ENCODE measurements around the gene CACNA1B. TPM values are rescaled to one million over a fixed set of nuclear protein-coding genes. Genes with fewer than 3 reads are reported as not detected.
A peak's percentile ranks its signal among the peaks of the same experiment; 100 is the strongest.

CACNA1B gene
- total and polyA plus RNA-seq, 9 donors, result 0.01 to 3.8 (median 0.16) TPM; not detected in 1

DNA sequence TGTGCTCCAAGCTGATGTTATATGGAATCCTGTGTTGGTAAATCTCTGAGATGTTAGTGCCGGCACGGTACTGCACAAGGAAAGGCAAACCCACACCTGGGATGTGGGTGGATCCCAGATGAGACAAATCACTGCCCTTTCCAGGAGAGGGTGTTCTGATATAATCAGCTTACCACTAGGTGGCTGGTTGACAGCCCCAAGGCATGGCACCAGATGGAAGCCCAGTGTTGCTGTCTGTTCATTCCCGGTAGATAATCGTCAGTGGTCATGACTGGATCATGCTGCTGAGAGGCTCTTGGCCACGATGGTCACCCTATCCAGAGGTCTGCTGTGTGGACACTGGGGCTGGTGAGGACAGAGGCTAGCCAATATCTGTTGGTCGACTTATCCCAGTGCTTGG is 184.0 kb downstream of the CACNA1B start:
- no peak overlapping the region for H3K4me3 ChIP-seq
- intact Hi-C loops (cut with DNase I), result no loop called here
- no peaks in the 10 kb centered on the region for H3K36me3 ChIP-seq
- no peaks in the 10 kb centered on the region for H3K4me1 ChIP-seq (ENCODE audit: insufficient read depth)
- no peaks in the 10 kb centered on the region for H3K27me3 ChIP-seq
- WGBS, 3 donors, result 87 to 93% (median 91%) methylated on average over 6 of the region's 6 CpGs
- no peak overlapping the region for H3K27ac ChIP-seq
- no peak for DNase-seq
- no peaks in the 10 kb centered on the region for H3K9me3 ChIP-seq
- TF ChIP-seq, protein P1, sequence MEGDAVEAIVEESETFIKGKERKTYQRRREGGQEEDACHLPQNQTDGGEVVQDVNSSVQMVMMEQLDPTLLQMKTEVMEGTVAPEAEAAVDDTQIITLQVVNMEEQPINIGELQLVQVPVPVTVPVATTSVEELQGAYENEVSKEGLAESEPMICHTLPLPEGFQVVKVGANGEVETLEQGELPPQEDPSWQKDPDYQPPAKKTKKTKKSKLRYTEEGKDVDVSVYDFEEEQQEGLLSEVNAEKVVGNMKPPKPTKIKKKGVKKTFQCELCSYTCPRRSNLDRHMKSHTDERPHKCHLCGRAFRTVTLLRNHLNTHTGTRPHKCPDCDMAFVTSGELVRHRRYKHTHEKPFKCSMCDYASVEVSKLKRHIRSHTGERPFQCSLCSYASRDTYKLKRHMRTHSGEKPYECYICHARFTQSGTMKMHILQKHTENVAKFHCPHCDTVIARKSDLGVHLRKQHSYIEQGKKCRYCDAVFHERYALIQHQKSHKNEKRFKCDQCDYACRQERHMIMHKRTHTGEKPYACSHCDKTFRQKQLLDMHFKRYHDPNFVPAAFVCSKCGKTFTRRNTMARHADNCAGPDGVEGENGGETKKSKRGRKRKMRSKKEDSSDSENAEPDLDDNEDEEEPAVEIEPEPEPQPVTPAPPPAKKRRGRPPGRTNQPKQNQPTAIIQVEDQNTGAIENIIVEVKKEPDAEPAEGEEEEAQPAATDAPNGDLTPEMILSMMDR (IDR thresholded peaks at IDR 0.05), result no peak
- no peak for TF ChIP-seq POLR2A (IDR thresholded peaks at IDR 0.05)
- TF ChIP-seq EP300 (IDR thresholded peaks at IDR 0.05), result no peak

DNA sequence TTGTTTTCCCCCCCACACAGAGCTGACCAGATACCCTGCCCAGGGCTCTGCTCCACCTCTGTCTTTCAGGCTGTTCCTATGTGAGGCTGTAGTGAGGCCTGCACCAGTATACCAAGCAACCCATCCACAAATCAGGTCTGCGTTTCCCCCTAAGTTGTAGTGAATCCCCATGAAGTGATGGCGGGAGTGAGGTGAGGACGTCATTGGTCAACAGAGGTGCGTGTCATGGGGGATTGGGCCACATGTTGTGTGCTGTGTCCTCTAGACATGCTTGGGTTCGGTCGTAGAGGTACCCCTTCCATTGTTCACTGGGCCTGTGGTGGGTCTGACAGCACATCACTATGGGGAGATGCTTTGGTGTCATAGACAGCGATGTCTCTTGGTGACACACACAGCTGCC is 184.6 kb downstream of the CACNA1B start:
- 94 to 96% (median 96%) methylated on average over 7 of the region's 7 CpGs for WGBS, 3 donors
- intact Hi-C loops (cut with DNase I), result no loop called here
- Histone ChIP-seq H3K27ac (no peak overlapping the region), H3K4me3 (no peak overlapping the region), H3K36me3 (no peaks in the 10 kb centered on the region), H3K9me3 (no peaks in the 10 kb centered on the region), H3K4me1 (ENCODE audit: insufficient read depth) (no peaks in the 10 kb centered on the region), H3K27me3 (no peaks in the 10 kb centered on the region)
- DNase-seq, result peak in 1 of 5 donors; percentile 1
- TF ChIP-seq, protein P1 (IDR thresholded peaks at IDR 0.05), result no peak
- no peak for TF ChIP-seq EP300 (IDR thresholded peaks at IDR 0.05)
- TF ChIP-seq POLR2A (IDR thresholded peaks at IDR 0.05), result no peak

DNA sequence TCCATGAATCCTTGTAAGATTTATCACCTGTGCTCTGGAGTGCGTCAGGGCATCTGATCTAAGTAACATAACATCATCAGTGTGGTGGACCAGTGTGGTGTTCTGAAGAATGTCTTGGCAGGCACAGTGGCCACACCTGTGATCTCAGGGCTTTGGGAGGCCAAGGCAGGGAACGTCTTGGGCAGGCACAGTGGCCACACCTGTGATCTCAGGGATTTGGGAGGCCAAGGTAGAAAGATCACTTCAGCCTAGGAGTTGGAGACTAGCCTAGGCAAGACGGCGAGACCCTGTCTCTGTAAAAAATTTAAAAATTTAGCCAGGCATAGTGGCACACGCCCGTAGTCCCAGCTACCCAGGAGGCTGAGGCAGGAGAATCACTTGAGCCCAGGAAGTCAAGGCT is 185.5 kb downstream of the CACNA1B start:
- H3K27ac ChIP-seq, result no peak overlapping the region
- H3K36me3 ChIP-seq, result no peaks in the 10 kb centered on the region
- H3K4me1 ChIP-seq (ENCODE audit: insufficient read depth), result no peaks in the 10 kb centered on the region
- TF ChIP-seq EP300 (IDR thresholded peaks at IDR 0.05) (no peak), POLR2A (IDR thresholded peaks at IDR 0.05) (no peak)
- TF ChIP-seq, protein P1 (IDR thresholded peaks at IDR 0.05), result no peak
- intact Hi-C loops (cut with DNase I), result no loop called here
- no peak overlapping the region for H3K4me3 ChIP-seq
- no peaks in the 10 kb centered on the region for H3K27me3 ChIP-seq
- peak in 1 of 5 donors; percentile 4 for DNase-seq
- H3K9me3 ChIP-seq, result no peaks in the 10 kb centered on the region
- WGBS, 3 donors, result 74 to 81% (median 77%) methylated on average over 6 of the region's 6 CpGs

DNA sequence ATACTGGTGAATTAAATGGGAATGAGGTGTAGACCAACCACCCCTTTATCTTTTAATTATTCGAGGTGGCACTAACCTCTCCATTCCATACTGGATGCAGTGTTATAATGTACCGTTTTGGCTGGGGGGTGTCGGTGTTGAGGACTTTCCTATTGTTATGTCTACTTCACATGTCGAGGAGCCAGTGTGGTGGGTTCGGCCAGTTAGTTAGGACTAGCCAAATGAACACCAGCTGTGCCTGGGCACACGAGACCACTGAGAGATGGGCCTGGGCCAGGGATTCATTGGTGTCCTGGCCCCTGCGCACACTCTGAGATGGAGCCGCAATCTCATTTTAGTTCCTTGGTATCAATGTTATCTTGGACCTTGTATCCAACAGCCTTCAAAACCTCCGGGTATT is 186.2 kb downstream of the CACNA1B start:
- DNase-seq, result peak in 1 of 5 donors; percentile 11
- no peaks in the 10 kb centered on the region for H3K27me3 ChIP-seq
- H3K4me1 ChIP-seq (ENCODE audit: insufficient read depth), result no peaks in the 10 kb centered on the region
- intact Hi-C loops (cut with DNase I), result no loop called here
- H3K36me3 ChIP-seq, result no peaks in the 10 kb centered on the region
- H3K9me3 ChIP-seq, result no peaks in the 10 kb centered on the region
- no peak overlapping the region for H3K4me3 ChIP-seq
- no peak for TF ChIP-seq EP300 (IDR thresholded peaks at IDR 0.05)
- TF ChIP-seq, protein P1 (IDR thresholded peaks at IDR 0.05), result no peak
- TF ChIP-seq POLR2A (IDR thresholded peaks at IDR 0.05), result no peak
- H3K27ac ChIP-seq, result no peak overlapping the region
- WGBS, 3 donors, result 65 to 85% (median 70%) methylated on average over 9 of the region's 9 CpGs
